Kidney epithelial cell (primary cell): ENCODE results near the gene PRICKLE1. TPM values are rescaled to one million over a fixed set of nuclear protein-coding genes. Genes with fewer than 3 reads are reported as not detected.

Experiments used
- DNase-seq: peaks from one replicate; pipeline ENCODE4 v3.0.0-alpha.2; 2010; ENCODE audit warnings: low read depth
- H3K27me3 ChIP-seq: 2 replicates; pipeline ENCODE4 v1.6.0; 2011; ENCODE audit warnings: low read length; ENCODE audit not compliant: control insufficient read depth, insufficient read depth
- H3K36me3 ChIP-seq: 2 replicates; pipeline ENCODE4 v1.5.1; 2011; ENCODE audit warnings: low read length; ENCODE audit not compliant: control insufficient read depth, insufficient read depth
- H3K4me3 ChIP-seq: 2 replicates; pipeline ENCODE4 v1.5.1; 2011; ENCODE audit warnings: low read depth, mild to moderate bottlenecking, control low read depth, low read length
- CTCF ChIP-seq: IDR thresholded peaks from 2 replicates; pipeline ENCODE4 v1.5.1; 2011; ENCODE audit warnings: mild to moderate bottlenecking, moderate library complexity, low read length, control low read depth, inconsistent platforms; ENCODE audit not compliant: insufficient read depth, poor library complexity, severe bottlenecking
- total RNA-seq: library from RNA; depleted of rRNA; stranded (reverse); fragments of >200 nt; gene quantifications from 2 replicates; pipeline ENCODE4 v1.2.3, GENCODE V29; 2015

The PRICKLE1 gene
- total RNA-seq, 1 donor from 2014 or later: 8.0 TPM

- no peak for DNase-seq
- TF ChIP-seq CTCF: no peak
- Histone ChIP-seq H3K27me3 (no peaks in the 10 kb centered on the region), H3K4me3 (no peak overlapping the region), H3K36me3 (no peaks in the 10 kb centered on the region)
These were observed 22.7 kb upstream of the PRICKLE1 start for GRCh38 chr12:42612231-42612613.

GRCh38 chr12:42611571-42612230, 22.2 kb upstream of the PRICKLE1 start:
- Histone ChIP-seq H3K4me3 (no peak overlapping the region), H3K27me3 (no peaks in the 10 kb centered on the region), H3K36me3 (no peaks in the 10 kb centered on the region)
- no peak for TF ChIP-seq CTCF
- DNase-seq: no peak

GRCh38 chr12:42609605-42610004, 20.1 kb upstream of the PRICKLE1 start:
- TF ChIP-seq CTCF: no peak
- H3K27me3 ChIP-seq: no peaks in the 10 kb centered on the region
- H3K36me3 ChIP-seq: no peaks in the 10 kb centered on the region
- no peak overlapping the region for H3K4me3 ChIP-seq
- DNase-seq: no peak

GRCh38 chr12:42608196-42608825, 18.8 kb upstream of the PRICKLE1 start:
- no peak overlapping the region for H3K4me3 ChIP-seq
- TF ChIP-seq CTCF: no peak
- H3K36me3 ChIP-seq: no peaks in the 10 kb centered on the region
- no peaks in the 10 kb centered on the region for H3K27me3 ChIP-seq
- DNase-seq: no peak

DNA sequence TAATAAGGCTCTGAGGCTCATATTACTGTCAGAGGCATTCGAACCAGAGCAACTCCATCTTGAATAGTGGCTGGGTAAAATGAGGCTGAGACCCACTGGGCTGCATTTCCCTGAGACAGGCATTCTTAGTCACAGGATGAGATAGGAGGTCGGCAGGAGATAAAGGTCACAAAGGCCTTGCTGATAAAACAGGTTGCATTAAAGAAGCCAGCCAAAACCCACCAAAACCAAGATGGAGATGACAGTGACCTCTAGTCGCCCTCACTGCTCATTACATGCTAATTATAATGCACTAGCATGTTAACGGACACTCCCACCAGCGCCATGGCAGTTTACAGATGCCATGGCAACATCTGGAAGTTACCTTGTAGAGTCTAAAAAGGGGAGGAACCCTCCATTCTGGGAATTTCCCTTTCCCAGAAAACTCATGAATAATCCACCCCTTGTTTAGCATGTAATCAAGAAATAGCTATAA, 18.1 kb upstream of the PRICKLE1 start:
- no peak for TF ChIP-seq CTCF

More for the DNA sequence above, 18.1 kb upstream of the PRICKLE1 start:
- H3K27me3 ChIP-seq: no peaks in the 10 kb centered on the region
- DNase-seq: no peak
- H3K36me3 ChIP-seq: no peaks in the 10 kb centered on the region
- no peak overlapping the region for H3K4me3 ChIP-seq
